IPS-18a (cell line): ENCODE measurements around the gene RNF8.

Experiments used
- H3K27ac ChIP-seq: one replicate; pipeline ENCODE4 v1.5.1; 2013; ENCODE audit warnings: low read length
- H3K27me3 ChIP-seq: one replicate; pipeline ENCODE4 v1.6.1; 2013; ENCODE audit warnings: mild to moderate bottlenecking, low read length; ENCODE audit not compliant: control insufficient read depth, insufficient read depth
- H3K36me3 ChIP-seq: one replicate; pipeline ENCODE4 v1.6.1; 2013; ENCODE audit warnings: low read depth, low read length; ENCODE audit not compliant: control insufficient read depth
- H3K4me1 ChIP-seq: one replicate; pipeline ENCODE4 v1.6.1; 2013; ENCODE audit warnings: low read depth, low read length; ENCODE audit not compliant: control insufficient read depth
- H3K4me3 ChIP-seq: one replicate; pipeline ENCODE4 v1.5.1; 2013; ENCODE audit warnings: low read length
- H3K9ac ChIP-seq: one replicate; pipeline ENCODE4 v1.6.1; 2013; ENCODE audit warnings: mild to moderate bottlenecking, low read length, moderate library complexity
- H3K9me3 ChIP-seq: one replicate; pipeline ENCODE4 v1.6.1; 2013; ENCODE audit warnings: low read depth, low read length; ENCODE audit not compliant: control insufficient read depth

The RNF8 gene

DNA sequence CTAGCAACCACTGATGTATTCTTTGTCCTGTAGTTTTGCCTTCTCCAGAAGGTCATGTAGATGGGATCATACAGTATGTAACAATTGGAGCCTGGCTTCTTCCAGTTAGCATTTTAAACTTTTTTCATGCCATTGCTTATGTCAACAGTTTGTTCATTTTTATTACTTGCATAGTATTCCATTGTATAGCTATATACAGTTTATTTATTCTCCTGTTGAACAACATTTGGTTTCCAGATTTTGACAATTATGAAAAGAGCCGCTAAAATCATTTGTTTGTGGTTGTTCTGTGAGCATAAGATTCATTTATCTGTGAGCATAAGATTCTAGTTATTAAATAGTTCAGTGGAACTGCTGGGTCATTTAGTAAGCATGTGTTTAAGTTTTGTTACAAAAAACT lies 55.7 kb downstream of the RNF8 start:
- no peaks in the 10 kb centered on the region for H3K36me3 ChIP-seq

DNA sequence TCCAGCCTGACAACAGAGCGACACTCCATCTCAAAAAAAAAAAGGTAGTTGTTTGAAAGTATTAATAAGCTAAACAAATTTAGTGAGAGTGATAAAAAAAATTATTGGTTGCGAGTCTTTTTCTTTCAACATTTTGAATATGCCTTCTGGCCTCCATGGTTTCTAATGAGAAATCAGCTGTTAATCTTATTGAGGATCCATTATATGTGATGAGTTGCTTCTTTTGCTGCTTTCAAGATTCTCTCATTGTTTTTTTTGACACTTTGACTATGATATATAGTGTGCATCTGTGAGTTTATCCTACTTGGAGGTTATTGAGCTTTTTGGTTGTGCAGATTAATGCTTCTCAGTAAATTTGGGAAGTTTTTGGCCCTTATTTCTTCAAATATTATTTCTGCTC lies 63.6 kb downstream of the RNF8 start:
- Histone ChIP-seq H3K4me3 (no peak overlapping the region), H3K27me3 (no peaks in the 10 kb centered on the region), H3K9ac (no peak overlapping the region), H3K9me3 (no peaks in the 10 kb centered on the region), H3K4me1 (no peaks in the 10 kb centered on the region), H3K36me3 (no peaks in the 10 kb centered on the region), H3K27ac (no peak overlapping the region)

More for the DNA sequence above, 55.7 kb downstream of the RNF8 start:
- Histone ChIP-seq H3K4me1 (no peaks in the 10 kb centered on the region), H3K27me3 (no peaks in the 10 kb centered on the region), H3K27ac (no peak overlapping the region), H3K9ac (no peak overlapping the region), H3K4me3 (no peak overlapping the region), H3K9me3 (no peaks in the 10 kb centered on the region)

DNA sequence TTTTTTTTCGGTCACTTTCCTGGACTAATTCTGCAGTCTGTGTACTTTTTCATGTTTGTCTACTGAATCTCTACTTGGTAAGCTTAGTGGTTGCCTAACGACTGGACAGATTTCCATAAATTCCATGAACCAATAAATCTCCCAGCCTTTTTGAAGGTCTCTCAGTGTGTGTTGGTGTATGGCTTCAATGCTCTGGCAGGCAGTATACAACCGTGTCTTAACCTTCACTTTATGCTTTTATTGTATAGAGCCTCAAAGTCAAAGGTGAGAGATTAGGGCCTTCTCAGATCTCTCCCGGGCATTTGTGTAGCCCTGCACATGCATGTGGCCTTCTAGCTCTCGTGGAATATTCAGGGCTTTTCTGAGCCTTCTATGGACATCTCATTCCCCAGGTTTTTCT lies 64.9 kb downstream of the RNF8 start:
- Histone ChIP-seq H3K27ac (no peak overlapping the region), H3K27me3 (no peaks in the 10 kb centered on the region), H3K4me3 (no peak overlapping the region), H3K9me3 (no peaks in the 10 kb centered on the region), H3K4me1 (no peaks in the 10 kb centered on the region), H3K36me3 (no peaks in the 10 kb centered on the region), H3K9ac (no peak overlapping the region)

DNA sequence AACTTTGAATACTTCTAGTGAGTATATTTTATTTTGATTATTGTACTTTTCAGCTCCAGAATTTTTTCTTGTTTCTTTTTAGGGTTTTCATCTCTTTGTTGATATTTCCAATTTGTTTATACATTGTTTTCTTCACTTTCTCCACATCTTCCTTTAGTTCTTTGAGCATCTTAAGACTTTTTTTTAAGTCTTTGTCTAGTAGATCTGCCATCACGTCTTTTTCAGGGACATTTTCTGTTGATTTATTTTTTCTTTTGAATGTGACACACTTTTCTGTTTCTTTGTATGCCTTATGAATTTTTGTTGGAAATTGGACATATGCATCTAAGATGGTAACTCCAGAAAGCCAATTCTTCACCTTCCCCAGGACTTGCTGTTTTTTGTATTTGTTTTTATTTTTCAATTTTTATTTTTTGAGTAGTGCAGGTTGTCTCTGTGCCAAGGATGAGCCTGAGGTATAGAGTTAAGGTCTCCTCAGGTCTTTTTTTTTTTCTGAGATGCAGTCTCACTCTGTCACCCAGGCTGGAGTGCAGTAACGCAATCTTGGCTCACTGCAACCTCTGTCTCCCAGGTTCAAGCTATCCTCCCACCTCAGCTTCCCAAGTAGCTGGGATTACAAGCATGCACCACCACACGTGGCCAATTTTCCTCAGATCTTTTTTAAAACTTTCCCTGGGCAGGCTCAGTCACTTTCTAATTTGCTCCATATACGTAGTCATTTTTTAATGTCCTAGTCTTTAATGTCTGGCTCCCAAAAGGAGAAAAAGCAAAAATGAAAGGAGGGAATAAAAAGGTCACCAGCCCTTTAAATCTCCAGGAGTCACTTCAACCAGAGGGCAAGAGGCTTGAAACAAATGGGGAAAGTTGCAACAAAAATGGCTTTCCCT lies 72.5 kb downstream of the RNF8 start:
- Histone ChIP-seq H3K27ac (no peak overlapping the region), H3K4me1 (no peaks in the 10 kb centered on the region), H3K27me3 (no peaks in the 10 kb centered on the region), H3K9me3 (no peaks in the 10 kb centered on the region), H3K9ac (no peak overlapping the region), H3K36me3 (no peaks in the 10 kb centered on the region), H3K4me3 (no peak overlapping the region)

DNA sequence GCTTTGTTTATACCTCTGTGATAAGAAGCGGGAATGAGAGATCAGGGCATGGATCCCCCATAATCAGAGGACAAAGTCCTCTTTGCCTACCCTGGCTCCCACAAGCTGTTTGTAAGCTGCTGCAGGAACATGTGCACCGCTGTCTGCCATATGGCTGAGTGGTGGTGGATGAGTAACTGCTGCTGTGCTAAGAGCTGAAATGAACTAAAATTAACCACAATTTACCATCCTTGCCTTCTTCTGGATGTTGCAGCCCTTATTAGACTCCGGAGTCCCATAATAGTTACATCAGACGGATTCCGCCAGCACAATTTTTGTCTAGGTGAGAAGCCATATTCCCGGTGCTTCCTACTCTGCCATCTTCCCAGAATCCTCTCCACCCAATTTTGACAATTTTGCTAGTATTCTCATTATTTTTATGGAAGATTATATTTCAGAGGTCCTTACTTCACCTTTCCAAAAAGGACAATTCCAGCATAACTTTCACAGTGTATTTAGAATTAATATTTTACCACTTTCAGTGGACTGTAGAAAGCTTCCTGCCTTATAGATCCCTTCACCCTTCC lies 73.2 kb downstream of the RNF8 start:
- no peaks in the 10 kb centered on the region for H3K9me3 ChIP-seq

DNA sequence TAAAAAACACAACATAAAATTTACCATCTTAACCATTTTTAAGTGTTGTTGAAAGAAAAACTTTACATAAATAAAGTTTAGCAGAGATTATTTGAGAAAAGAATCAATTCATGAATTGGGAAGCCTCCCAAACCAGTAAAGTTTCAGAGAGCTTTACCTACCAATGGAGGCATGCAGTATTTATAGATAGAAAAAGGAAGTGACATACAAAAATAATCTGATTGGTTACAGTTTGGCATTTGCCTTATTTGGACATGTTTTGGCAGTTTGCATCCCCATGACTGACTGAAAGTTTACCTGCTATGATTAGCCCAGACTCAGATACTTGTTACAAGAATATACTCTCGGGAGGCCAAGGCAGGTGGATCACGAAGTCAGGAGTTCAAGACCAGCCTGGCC lies 75.6 kb downstream of the RNF8 start:
- Histone ChIP-seq H3K4me3 (no peak overlapping the region), H3K27me3 (no peaks in the 10 kb centered on the region), H3K9ac (no peak overlapping the region), H3K27ac (no peak overlapping the region), H3K4me1 (peaks cover 6% of the 10 kb centered on the region), H3K36me3 (no peaks in the 10 kb centered on the region), H3K9me3 (no peaks in the 10 kb centered on the region)

More for the DNA sequence above, 73.2 kb downstream of the RNF8 start:
- no peak overlapping the region for H3K9ac ChIP-seq
- no peaks in the 10 kb centered on the region for H3K27me3 ChIP-seq
- no peaks in the 10 kb centered on the region for H3K36me3 ChIP-seq
- no peaks in the 10 kb centered on the region for H3K4me1 ChIP-seq
- no peak overlapping the region for H3K27ac ChIP-seq
- no peak overlapping the region for H3K4me3 ChIP-seq

DNA sequence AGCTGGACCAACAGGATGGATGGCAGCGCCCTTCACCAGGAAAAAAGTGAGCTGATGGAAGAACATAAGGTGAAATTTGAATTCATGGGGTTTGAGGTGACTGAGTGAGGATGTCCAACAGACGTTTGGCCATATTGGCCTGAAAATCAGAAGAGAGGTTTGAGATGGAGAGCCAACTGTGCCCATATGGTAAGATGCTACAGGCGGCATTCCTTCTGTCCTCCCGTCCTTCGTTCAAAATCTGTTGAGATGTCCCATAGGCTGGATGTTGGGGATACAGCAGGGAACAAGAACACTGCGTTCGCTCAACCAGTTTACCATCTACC lies 78.8 kb downstream of the RNF8 start:
- peak overlapping the region; percentile 72 for H3K9ac ChIP-seq

DNA sequence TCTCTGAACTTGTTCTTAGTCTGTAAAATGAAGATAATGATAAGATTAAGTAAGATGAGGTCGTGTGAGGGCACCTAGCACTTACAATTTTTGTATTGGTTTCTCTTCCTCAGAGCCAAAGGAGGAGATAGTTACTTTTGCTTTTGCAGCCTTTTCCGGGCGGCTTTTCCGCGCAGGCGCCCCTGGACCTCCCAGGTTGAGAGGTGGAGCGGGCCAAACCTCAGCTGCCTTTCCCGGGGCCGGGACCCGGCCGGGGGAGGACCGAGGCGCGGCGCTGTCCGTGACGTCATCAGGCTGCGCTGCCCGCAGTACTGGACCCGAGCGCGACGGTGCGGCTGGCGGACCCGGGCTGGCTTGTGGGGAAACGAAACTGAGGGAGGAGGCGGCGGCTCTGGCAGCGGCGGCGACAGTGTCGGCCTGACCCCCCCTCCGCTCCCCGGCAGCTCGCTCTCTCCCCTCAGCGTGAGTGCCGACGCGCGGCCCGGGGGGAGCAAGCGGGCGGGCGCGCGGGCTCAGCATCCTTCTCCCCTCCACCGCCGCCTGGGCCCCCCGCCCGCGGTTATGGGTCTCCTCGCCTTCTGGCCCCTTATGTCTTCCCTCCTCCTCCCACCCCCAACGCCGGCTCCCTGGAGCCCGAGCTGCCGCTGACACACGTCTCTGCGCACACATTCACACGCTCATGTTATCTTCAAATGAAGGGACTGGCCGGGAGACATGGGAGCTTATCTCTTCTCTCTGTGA lies 79.3 kb downstream of the RNF8 start, which contains the start of gene CMTR1:
Gene CMTR1 (plus strand): TSS at position 306 of the 741 bp plus-strand sequence. CDS start 2,409 bp downstream, outside the sequence.
- Histone ChIP-seq H3K4me1 (peaks cover 6% of the 10 kb centered on the region), H3K9ac (peak within 1 kb of the TSS; percentile 72), H3K27ac (peak within 1 kb of the TSS; percentile 25), H3K27me3 (no peaks in the 10 kb centered on the region), H3K9me3 (no peaks in the 10 kb centered on the region), H3K36me3 (peaks cover 18% of the 10 kb centered on the region), H3K4me3 (peak within 1 kb of the TSS; percentile 97)

More for the DNA sequence above, 78.8 kb downstream of the RNF8 start:
- peaks cover 16% of the 10 kb centered on the region for H3K36me3 ChIP-seq
- peak overlapping the region; percentile 17 for H3K27ac ChIP-seq
- peaks cover 6% of the 10 kb centered on the region for H3K4me1 ChIP-seq
- H3K9me3 ChIP-seq = no peaks in the 10 kb centered on the region
- H3K27me3 ChIP-seq = no peaks in the 10 kb centered on the region
- peak overlapping the region; percentile 97 for H3K4me3 ChIP-seq

DNA sequence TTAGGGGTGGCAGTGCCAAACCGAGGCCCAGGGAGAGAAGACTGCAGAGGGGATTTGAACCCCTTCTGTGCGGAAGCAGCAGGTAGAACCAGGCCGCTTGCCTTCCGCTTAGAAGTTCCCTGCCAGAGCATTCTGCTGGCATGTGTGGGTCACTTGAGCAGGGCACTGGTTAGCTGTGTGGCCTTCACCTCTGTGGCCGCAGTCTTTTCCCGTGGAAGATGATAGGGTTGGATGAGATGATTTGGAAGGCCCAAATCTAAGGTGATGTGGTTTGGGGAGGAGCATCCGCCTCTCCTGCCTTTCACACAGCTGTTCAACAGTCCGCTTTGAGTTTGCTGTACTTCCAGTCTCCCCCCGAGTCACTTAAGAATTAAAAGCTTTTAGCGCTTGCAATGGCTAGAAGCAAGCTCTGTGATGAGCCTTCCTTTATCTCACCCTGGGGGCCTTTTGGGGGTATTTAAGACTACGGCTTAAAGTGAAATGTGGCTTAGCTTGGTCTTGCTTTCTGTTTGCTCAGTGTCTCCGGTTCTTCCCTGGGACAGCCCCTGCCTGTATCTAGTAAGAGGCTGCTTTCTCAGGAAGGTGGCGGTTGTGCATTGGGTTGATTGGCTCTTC lies 80.0 kb downstream of the RNF8 start:
- H3K27me3 ChIP-seq = no peaks in the 10 kb centered on the region
- H3K9me3 ChIP-seq = no peaks in the 10 kb centered on the region
- peak overlapping the region; percentile 97 for H3K4me3 ChIP-seq
- peaks cover 18% of the 10 kb centered on the region for H3K36me3 ChIP-seq
- peaks cover 6% of the 10 kb centered on the region for H3K4me1 ChIP-seq
- H3K9ac ChIP-seq = peak overlapping the region; percentile 72
- peak overlapping the region; percentile 25 for H3K27ac ChIP-seq

DNA sequence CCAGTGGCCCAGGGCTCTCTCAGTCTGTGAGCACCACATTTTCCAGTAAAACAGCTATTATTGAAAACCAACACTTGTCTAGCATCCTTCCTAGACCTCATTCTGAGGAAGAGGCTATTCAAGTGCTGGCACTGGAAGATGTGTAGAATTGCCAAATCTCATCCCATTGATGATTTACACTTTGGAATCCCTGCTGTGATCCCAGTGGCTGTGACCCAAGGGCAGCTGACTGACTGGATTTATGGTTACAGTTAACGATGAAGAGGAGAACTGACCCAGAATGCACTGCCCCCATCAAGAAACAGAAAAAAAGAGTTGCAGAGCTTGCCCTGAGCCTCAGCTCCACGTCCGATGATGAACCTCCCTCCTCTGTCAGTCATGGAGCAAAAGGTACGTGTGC lies 81.6 kb downstream of the RNF8 start:
- H3K9ac ChIP-seq = no peak overlapping the region
- no peaks in the 10 kb centered on the region for H3K9me3 ChIP-seq
- no peak overlapping the region for H3K27ac ChIP-seq
- H3K27me3 ChIP-seq = no peaks in the 10 kb centered on the region
- H3K4me1 ChIP-seq = peaks cover 6% of the 10 kb centered on the region
- peaks cover 18% of the 10 kb centered on the region for H3K36me3 ChIP-seq
- no peak overlapping the region for H3K4me3 ChIP-seq

DNA sequence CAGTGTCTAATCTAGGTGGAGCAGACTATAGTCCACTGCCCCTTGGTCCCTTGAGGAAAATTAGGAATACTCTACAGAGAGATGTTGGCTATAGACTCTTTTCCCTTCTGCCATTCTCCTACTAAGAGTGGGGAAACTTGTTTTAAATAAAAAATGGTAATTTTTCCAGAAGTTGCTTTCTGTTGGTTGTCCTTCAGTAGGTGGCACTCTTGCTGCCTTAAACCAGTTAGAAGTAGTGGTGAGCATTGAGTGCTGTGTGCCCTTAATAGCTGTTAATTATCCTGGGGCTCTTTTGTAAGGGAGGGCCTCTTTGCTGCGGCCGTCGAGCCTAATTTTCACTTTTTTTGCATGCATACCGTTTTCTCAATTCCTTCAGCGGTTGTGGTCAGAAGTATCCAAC lies 82.0 kb downstream of the RNF8 start:
- Histone ChIP-seq H3K27me3 (no peaks in the 10 kb centered on the region), H3K9me3 (no peaks in the 10 kb centered on the region), H3K4me1 (peaks cover 6% of the 10 kb centered on the region), H3K9ac (no peak overlapping the region), H3K4me3 (no peak overlapping the region), H3K36me3 (peaks cover 18% of the 10 kb centered on the region), H3K27ac (no peak overlapping the region)
